Activated CD8-positive, alpha-beta memory T cell treated with anti-CD3 and anti-CD28 coated beads for 1 hour (primary cell): ENCODE data around the gene FNDC3A.
"Not testable (repeated sequence)": the region's sequence is repeated elsewhere in the genome, so short reads cannot be mapped to it uniquely, and the experiment has no call there.

Experiments used
- DNase-seq, 2 donors: peaks; one replicate each; pipeline ENCODE4 v3.0.0-alpha.2; 2020; ENCODE audit warnings: low read depth in 1 of 2; ENCODE audit errors: extremely low read depth in 1 of 2

FNDC3A gene

GRCh38 chr13:49125964-49126524 lies 150.3 kb downstream of the FNDC3A start:
- DNase-seq: no peak

DNA sequence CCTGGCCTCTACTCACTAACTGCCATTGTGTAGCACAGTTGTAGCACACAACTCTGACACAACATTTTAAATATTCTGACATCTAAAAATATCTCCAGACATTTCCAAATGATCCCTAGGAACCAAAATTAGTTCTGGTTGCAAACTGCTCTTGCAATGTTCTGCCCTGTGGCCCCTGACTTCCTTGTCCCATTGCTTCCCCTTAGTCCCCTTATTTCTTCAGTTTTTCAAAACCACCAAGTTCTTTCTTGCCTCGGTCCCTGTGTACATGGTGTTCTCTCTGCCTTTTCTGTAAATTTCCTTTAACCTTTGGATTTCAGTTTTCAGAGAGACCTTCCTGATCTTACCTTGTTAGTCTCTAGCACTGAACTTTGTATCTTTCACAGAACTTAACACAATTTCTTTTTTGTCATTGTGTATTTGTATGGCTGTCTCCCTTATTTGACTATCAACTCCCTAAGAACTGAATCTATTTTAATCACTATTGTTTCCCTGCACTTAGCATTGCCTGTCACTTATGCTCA lies 156.8 kb downstream of the FNDC3A start:
- DNase-seq: no peak

DNA sequence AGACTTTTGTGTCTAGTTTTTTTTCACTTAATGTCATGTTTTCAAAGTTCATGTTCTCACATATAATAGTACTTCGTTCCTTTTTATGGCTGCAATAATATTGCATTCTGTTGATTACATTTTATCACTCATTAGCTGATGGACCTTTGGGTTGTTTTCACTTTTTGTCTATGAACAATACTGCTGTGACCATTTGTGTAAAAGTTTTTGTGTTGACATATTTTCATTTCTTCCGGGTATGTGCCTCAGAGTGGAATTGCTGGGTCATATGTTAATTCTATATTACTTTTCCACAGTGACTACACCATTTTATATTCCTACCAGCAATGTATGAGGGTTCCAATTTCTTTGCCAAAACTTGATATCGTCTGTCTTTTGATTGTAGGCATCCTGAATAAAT lies 158.6 kb downstream of the FNDC3A start:
- no peak for DNase-seq

GRCh38 chr13:49137138-49137643 lies 161.5 kb downstream of the FNDC3A start:
- not testable (repeated sequence) for DNase-seq

GRCh38 chr13:49140910-49141611 lies 165.3 kb downstream of the FNDC3A start:
- DNase-seq: no peak

GRCh38 chr13:49146950-49147355 lies 171.2 kb downstream of the FNDC3A start:
- DNase-seq: no peak

DNA sequence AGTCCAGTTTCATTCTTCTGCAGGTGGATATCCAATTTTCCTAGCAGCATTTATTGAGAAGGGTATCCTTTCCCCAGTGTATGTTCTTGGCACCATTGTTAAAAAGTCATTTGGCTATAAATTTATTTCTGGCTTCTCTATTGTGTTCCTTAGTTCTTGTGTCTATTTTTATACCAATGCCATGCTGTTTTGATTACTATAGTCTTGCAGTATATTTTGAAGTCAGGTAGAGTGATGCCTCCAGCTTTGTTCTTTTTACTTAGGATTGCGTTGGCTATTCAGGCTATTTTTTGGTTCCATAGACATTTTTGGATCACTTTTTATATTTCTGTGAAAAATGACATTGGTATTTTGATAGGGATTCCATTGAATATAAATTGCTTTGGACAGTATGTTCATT lies 172.7 kb downstream of the FNDC3A start:
- no peak for DNase-seq

GRCh38 chr13:49157955-49158584 lies 182.4 kb downstream of the FNDC3A start:
- DNase-seq: not testable (repeated sequence)

DNA sequence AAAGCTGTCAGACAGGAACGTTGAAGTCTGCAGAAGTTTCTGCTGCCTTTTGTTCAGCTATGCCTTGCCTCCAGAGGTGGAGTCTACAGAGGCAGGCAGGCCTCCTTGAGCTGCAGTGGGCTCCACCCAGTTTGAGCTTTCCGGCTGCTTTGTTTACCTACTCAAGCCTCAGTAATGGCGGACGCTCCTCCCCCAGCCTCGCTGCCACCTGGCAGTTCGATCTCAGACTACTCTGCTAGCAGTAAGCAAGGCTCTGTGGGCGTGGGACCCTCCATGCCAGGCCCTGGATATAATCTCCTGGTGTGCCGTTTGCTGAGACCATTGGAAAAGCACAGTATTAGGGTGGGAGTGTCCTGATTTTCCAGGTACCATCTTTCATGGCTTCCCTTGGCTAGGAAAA lies 187.4 kb downstream of the FNDC3A start:
- DNase-seq: not testable (repeated sequence)

DNA sequence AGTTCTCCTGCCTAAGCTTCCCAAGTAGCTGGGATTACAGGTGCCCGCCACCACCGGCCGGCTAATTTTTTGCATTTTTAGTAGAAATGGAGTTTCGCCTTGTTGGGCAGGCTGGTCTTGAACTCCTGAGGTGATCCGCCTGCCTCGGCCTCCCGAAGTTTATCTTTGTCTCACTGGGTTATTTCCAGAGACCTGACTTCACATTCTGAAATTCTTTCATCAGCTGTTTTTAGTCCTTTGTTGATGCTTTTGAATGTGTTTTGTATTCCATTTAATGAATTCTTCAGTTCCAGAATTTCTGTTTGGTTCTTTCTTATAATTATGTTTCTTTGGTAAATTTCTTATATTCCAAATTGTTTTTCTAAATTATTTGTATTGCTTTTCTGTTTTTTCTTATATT lies 189.0 kb downstream of the FNDC3A start:
- DNase-seq: no peak

GRCh38 chr13:49165798-49166752 lies 190.4 kb downstream of the FNDC3A start:
- DNase-seq: no peak

- DNase-seq: no peak
These were observed 195.6 kb downstream of the FNDC3A start for GRCh38 chr13:49171359-49171758.

DNA sequence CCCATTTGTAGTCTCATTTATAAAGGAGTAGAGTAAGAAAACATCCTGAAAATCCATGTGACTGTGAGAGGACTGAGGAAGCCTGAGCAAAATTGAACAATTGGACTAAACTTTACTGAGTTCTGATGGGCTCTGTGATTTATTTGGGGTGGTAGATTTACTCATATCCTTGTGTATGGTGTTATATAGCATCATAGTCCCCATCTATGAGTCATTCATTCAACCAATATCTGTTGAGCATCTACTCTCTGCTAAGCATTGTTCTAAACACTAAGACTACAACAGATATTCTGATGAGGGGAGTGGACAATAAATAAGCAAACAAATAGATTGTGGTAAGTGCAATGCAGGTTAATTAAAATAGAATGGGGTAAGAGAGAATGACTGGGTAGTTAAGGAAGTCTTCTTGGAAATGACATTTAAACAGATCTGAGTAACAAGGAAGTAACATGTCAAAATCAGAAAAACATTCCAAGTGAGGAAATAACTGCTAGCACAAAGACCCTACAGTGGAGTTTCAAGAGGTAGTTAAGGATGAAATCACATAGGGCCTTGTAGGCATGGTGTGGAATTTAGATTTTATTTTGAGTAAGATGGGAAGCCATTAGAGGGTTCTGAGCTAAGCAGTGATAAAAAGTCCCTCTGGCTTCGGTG lies 208.1 kb downstream of the FNDC3A start:
- DNase-seq: no peak

GRCh38 chr13:49184621-49185020 lies 208.9 kb downstream of the FNDC3A start:
- DNase-seq: no peak

DNA sequence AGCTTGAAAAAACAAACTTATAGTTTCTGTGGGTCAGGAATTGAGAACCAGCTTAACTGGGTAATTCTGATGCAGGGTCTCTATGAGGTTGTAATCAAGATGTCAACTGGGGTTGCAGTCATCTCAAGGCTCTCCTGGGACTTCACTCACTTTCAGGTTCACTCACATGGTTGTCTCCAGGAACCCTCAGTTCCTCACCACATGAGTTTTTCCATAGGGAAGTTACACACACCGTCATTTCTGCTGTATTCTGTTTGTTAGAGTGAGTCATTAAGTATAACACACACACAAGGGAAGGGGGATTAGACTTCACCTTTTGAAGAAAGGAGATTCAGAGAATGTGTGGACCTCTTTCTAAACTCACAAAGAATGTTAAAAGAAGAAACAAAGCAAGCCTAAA lies 209.6 kb downstream of the FNDC3A start:
- no peak for DNase-seq

DNA sequence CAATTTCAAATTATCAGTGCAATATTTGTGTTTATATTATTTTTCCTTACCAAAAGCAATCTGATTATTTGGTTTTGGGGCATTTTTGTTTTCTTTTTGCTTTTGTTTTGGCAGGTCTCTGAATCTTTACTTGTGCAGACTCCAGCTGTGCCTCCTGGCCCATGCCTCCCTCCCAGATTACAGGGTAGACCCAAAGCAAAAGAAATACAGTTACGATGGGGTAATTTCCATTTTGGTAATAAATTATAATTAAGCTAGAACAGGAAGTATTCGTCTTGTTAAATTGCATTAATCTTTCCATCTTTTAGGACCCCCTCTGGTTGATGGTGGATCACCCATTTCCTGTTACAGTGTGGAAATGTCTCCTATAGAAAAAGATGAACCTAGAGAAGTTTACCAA lies 215.2 kb downstream of the FNDC3A start:
- no peak for DNase-seq

- no peak for DNase-seq
These were observed 230.9 kb downstream of the FNDC3A start for GRCh38 chr13:49206641-49207040.

- DNase-seq: no peak
These were observed 232.9 kb downstream of the FNDC3A start for GRCh38 chr13:49208619-49209018.

DNA sequence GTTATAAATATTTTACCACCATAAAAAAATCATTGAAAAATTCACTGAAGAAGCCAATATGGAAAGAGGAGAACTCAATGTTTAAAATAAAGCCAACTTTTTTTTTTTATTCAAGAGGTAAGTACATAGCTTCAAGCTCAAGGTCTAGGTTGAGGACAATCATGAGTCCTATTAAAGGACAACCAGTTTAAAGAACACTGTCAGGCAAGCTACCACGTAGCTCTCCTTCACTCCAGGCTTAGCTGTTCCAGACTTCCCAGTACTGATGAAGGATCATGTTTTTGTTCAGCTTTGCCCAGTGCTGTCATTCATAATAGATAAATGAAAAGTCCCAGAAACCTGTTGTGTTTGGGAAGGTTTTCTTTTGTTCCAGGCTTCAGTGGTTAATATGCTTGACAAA lies 234.4 kb downstream of the FNDC3A start:
- no peak for DNase-seq

DNA sequence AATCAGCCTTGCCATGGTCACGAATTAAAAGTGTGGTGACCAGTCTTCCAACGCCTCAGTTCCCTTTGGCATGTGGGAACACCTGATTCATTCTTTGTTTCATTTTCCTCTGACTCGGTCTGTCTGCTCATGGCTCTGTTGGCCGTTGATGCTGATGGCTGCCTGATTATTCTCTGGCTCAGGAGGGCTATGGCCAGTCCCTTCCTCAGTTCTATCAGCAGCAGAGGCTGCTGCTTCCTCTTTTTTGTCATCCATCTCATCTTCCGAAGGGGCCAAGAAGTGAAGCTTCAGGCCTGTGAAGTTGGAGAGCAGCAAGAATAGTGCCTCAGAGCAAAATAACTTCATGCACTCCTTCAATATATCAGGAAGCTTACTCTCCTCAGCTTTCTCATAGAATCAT lies 235.0 kb downstream of the FNDC3A start:
- DNase-seq: no peak
